ENCODE results near the gene SPIRE2. TPM values are rescaled to one million over a fixed set of nuclear protein-coding genes. Genes with fewer than 3 reads are reported as not detected.

SPIRE2 gene
- total RNA-seq, 4 donors from 2014 or later, result 3.4 to 9.6 (median 4.3) TPM

GRCh38 chr16:89784406-89784805, 43.9 kb upstream of the SPIRE2 start:
- intact Hi-C loops (cut with DNase I), result no loop called here

GRCh38 chr16:89785523-89786155, 42.6 kb upstream of the SPIRE2 start:
- intact Hi-C loops (cut with DNase I), result no loop called here
- no peaks in the 10 kb centered on the region for H3K4me1 ChIP-seq
- no peak overlapping the region for H3K4me3 ChIP-seq
- DNase-seq, result no peak
- H3K27me3 ChIP-seq, result no peaks in the 10 kb centered on the region
- no peak overlapping the region for H3K27ac ChIP-seq
- TF ChIP-seq POLR2A (IDR thresholded peaks at IDR 0.05) (no peak), CTCF (IDR thresholded peaks at IDR 0.05) (no peak)
- peaks cover 0 to 14% (median 0%) of the 10 kb centered on the region in 3 donors for H3K36me3 ChIP-seq
- H3K9me3 ChIP-seq, result no peaks in the 10 kb centered on the region
- WGBS, 2 donors, result 70 to 86% methylated on average over 10 to 11 of the region's 11 CpGs

More at GRCh38 chr16:89784406-89784805, 43.9 kb upstream of the SPIRE2 start:
- H3K4me3 ChIP-seq, result no peak overlapping the region
- WGBS, 2 donors, result 53 to 91% methylated on average over 4 to 7 of the region's 7 CpGs
- no peaks in the 10 kb centered on the region for H3K4me1 ChIP-seq
- no peak overlapping the region for H3K27ac ChIP-seq
- TF ChIP-seq POLR2A (IDR thresholded peaks at IDR 0.05), result no peak
- no peak for TF ChIP-seq CTCF (IDR thresholded peaks at IDR 0.05)
- no peaks in the 10 kb centered on the region for H3K9me3 ChIP-seq
- DNase-seq, result no peak
- no peaks in the 10 kb centered on the region for H3K27me3 ChIP-seq
- H3K36me3 ChIP-seq, result peaks cover 0 to 27% (median 0%) of the 10 kb centered on the region in 3 donors

GRCh38 chr16:89786474-89787364, 41.6 kb upstream of the SPIRE2 start:
- Histone ChIP-seq H3K9me3 (no peaks in the 10 kb centered on the region), H3K27ac (no peak overlapping the region), H3K36me3 (peaks cover 0 to 13% (median 0%) of the 10 kb centered on the region in 3 donors), H3K4me1 (no peaks in the 10 kb centered on the region), H3K27me3 (no peaks in the 10 kb centered on the region), H3K4me3 (no peak overlapping the region)
- WGBS, 2 donors, result 91 to 95% methylated on average over 20 to 21 of the region's 21 CpGs
- no peak for TF ChIP-seq CTCF (IDR thresholded peaks at IDR 0.05)
- no peak for TF ChIP-seq POLR2A (IDR thresholded peaks at IDR 0.05)
- intact Hi-C loops (cut with DNase I), result no loop called here
- DNase-seq, result no peak

GRCh38 chr16:89787365-89787805, 40.9 kb upstream of the SPIRE2 start:
- no peak for DNase-seq
- WGBS, 2 donors, result 95 to 99% methylated on average over 9 of the region's 9 CpGs
- TF ChIP-seq CTCF (IDR thresholded peaks at IDR 0.05) (no peak), POLR2A (IDR thresholded peaks at IDR 0.05) (no peak)
- Histone ChIP-seq H3K4me3 (no peak overlapping the region), H3K27me3 (no peaks in the 10 kb centered on the region), H3K36me3 (peaks cover 0 to 7% (median 0%) of the 10 kb centered on the region in 3 donors), H3K9me3 (no peaks in the 10 kb centered on the region), H3K4me1 (no peaks in the 10 kb centered on the region), H3K27ac (no peak overlapping the region)
- intact Hi-C loops (cut with DNase I), result no loop called here
